NCI-H1417 treated with DMSO at 0.1 percent for 48 hours (cell line): ENCODE results near the gene COL4A2.

ENCODE experiments used
- DNase-seq: peaks from one replicate; lab custom pipeline; 2025; lab: John Stamatoyannopoulos, UW

The COL4A2 gene

DNA sequence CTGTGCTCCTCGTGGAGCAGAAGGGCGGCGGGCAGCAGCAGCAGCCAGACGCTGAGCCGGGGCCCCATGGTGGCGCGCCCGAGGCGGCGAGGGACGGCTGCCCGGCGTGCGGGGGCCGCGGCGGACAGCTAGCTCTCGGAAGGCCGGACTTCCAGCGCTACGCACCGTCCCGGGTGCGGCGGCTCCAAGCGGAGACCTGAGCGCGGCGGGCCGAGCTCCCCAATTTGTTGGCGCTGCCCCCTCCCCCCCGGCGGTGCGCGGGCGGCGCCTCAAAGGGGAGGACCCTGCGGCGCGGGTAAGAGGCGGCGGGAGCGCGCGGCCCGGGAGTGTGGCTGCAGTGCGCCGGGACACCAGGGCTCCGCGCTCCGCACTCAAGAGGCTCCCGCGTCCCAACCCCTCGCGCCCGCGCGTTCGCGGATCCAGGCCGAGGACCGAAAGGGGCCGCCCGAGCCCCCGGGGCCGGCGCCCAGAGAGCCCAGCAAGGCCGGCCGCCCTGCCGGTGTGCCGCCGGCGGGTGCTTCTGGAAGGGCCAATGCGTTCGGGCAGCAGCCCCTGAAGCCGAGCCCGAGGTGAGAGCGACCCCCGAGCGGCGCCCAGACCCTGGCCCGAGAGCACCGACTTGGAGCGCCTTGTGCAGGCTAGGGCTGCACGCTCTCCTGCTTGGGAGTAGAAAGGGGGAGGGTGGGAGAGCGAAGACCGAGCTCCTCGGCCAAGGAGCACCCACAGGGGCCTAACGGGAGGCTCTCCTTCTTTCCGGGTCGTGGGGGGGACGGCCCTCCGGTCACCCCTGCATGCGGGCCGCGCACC, at the start of gene COL4A2, which contains the start of gene COL4A1:
COL4A2 (plus strand) TSS at position 325 of the 807 bp plus-strand sequence. CDS start 620 bp downstream, outside the sequence.
COL4A1 (minus strand) TSS at position 198 of the 807 bp plus-strand sequence; CDS start at position 68, 130 bp downstream.
- DNase-seq = no peak

DNA sequence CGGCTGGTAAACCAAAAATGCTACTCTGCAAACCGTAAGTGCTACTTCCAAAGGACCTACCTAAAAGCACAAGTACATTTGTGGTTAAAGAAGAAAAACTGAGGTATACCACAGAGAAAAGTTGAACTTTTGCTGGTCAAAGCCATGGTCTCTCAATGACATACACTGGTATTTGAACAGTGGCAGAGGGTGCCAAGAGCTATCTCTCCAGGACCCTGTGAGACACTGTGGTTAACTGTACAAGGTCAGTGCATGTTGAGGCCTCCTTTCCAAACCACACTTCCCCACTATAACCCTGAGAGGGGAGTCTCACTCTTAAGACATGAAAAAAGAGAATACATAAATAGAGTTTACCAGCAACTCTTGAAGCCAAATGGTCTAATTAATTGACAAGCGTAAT, 49.7 kb upstream of the COL4A2 start:
- DNase-seq = no peak

DNA sequence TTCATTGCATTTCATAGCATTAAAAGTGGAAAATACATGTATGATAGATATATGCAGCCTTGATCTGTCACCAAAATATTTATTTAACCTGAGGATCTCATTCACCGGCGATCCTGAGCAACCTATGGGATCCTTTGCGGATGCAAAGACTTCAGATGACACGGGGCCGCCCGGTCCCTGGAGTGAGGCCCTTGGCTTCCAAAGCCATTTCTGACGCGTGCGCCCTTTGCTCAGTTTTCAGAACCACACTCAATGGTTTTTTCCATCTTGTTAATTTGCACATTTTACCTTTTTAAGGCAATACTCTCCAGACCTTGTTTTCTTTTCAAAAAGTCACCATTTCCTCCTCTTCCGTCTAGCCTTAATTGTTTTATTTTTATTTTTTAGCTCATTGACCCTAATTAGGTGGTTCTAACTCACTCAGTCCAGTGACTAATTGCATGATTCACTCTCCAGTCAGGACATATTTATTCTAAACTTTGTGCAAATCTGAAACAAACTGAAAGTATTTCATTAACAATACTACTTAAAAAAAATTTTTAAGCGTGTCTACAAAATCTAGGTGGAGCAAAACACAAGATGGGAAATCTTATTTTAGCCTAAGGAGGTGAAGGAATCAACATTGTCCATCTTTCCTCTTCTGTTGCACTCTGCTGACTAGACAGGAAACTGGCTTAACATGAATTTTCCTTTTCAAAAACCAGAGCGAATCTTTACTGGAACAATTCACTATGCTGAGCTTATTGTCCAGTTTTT, 48.0 kb upstream of the COL4A2 start:
- no peak for DNase-seq

DNA sequence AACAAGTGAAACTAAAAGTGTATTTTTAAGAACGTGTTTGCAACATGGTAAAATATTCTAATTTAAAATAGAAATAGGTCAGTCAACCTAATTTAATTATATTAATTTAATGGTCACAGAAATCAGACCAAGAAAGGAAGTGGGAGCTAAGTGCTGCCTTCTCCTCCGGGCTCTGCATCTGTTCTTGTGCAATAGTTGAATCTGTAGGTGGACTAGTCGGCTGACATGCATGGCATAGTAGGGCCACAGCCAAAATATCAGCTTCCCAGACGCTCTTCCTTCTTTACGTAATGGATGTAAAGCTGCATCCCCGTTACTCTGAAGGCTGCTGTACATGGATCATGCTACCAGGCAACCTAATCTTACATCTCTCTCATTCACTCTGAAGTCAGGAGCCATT, 47.4 kb upstream of the COL4A2 start:
- DNase-seq = no peak

DNA sequence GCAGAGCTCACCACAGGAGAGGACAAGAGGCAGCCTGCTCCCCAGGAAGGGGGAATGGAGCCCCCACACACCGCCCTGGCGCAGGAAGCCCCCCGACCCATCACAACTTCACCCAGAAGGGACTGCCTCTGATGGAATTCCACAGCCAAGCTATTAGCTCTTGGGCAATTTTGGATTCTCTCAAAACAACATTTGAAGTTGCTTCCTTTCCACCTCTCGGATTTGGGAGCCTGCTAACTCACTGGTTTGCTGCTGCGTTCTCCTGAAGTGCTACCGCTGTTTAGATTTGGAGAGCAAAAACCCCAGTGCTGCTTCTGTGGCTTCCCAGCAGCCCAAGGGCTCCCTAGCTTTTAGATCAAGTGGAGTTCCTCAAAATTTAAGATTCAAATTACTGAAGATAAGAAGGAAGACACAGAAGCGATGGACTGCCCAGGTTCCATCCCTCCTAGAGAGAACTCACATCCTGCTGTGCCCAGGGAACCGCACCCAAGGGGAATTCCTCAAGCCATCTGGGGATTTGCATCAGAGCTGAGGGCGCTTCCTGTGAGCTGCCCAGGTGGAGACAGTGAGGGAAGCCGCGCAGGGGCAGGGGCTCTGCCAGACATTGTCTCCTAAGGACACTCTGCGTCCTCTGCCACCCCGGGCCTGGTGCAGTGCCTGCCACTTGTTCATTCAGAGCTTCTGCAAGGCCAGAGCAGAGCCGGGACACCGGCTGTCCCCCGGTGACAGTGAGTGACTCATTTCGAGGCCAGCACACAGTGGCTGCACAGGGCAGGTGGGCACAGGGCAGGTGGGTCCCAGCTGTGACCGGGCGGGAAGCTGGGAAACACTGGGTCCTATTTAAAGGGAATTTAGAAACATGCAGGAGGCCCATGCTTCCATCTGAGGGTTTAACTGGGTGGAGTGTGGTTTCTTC, 45.7 kb upstream of the COL4A2 start:
- no peak for DNase-seq

DNA sequence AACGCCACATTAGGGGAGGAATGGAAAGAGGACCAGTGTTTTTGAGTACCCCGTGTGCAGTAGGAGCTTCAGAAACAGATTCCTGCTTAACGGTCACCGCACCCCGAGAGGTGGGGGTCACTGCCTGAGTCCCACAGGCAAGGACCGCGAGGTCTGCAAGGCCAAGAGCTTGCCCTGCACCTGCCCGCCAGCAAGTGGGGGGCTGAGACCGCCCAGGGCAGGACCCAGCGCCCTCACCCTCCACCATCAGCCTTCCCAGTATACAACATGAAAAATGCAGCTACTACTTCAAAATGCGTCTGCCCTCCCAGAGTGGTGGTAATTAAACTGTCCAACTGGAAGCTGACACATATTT, 45.0 kb upstream of the COL4A2 start:
- DNase-seq = no peak

DNA sequence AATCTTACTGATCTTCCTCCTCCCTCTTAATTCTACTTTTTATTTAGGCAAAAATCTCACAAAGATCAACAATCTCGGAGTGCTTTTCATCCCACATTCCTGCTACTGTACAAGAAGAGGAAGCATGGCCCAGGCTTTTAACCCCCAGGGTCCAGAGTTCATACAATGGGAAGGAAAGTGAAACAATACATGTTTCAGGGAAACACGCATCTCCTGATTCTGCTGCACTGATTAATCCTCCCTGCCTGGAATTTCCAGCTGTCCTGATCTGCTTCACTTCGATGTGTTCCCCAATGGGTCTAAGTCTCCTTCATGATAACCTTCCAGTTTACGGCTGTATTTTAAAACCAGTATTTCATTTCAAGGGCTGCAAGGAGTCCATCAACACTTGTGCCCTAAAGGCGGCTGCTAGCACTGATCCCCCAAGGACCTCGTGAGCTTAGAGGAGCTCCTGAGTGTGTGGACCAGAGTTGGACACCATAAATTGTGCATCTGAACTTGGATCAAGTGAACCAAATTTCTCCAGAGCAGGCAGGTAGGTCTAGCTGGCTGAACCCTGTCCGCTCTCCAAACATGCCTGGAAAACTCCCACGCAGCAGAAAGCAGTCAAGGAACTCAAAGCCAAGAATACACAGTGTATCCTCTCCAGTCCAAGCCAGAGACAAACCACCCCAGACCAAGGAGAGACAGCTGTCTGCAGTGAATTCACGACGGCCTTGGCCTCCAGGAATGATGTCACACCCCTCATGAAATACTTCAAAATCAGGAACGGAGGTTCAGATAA, 44.4 kb upstream of the COL4A2 start:
- DNase-seq = no peak

DNA sequence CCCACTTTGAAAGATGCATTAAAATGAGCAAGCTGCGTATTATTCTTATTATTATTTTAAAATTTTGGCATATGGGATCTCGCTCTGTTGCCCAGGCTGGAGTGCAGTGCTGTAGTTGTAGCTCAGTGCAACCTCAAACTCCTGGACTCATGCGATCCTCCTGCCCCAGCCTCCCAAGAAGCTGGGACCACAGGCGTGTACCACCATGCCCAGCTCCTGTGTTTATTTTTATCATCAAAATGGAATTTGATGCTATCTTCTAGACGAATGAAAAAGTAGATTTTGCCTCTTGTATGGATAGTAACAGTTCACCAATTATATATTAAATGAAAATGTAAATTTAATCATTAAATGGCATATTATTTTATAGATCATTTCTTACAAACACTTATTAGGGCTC, 43.7 kb upstream of the COL4A2 start:
- no peak for DNase-seq

DNA sequence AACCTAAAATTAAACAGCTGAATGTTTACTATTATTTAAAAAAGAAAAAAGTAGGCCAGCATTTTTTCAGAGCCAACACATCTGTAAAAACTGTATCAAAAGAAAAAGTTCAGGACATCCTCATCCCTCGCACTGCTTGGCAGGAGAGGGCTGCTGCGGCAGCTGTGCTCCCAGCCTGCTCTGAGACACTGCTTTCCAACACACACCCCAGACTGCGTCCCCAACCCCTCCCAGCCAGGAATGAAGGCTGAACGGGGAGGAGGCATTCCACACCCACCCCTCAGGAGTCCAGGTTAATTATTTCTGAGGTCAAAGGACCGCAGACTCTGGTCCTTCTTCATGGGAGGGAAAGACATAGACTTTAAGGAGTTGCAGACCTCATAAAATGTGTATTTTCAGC, 43.2 kb upstream of the COL4A2 start:
- no peak for DNase-seq

DNA sequence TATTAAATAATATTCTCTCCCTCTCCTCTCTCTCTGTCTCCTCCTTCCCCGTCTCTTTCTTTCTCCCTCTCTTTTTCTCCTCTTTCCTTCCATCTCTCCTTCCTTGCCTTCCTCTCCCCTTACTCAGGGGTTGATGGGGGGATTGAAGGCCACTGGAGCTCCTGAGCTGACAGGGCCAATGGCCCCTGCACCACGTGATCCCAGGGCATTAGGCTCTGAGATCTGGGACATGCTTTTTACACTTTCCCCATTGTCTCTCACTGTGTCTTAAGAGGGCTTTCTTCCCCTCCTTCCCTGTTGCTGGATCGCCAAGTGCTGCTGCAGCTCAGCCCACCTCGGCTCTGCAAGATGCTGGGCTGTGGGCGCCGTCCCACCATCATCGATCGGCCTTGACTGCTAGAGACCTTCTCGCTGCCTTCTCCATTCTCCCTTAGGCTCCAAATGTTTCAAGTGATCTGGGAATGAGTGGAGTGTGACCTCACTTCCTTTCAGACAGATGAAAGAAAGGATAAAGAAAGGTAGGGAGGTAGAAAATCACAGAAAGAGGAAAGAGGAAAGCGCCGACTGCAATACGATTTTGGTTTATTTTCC, 42.3 kb upstream of the COL4A2 start:
- no peak for DNase-seq

DNA sequence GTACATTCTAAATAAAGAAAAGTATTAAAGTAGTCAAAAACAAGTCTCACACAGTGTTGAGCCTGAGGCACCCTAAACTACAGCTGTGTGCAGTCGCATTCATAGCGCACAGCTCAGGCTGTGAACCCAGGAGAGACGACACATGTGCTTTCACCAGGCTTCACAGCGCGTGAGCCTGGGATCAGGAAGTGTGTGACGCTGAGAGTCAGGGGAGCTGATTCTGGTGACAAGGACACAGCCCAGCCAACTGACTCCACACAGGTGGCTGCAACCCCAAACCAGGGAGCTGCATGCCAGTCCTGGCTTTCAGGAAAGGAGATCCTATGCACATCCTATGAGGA, 41.8 kb upstream of the COL4A2 start:
- DNase-seq = no peak

DNA sequence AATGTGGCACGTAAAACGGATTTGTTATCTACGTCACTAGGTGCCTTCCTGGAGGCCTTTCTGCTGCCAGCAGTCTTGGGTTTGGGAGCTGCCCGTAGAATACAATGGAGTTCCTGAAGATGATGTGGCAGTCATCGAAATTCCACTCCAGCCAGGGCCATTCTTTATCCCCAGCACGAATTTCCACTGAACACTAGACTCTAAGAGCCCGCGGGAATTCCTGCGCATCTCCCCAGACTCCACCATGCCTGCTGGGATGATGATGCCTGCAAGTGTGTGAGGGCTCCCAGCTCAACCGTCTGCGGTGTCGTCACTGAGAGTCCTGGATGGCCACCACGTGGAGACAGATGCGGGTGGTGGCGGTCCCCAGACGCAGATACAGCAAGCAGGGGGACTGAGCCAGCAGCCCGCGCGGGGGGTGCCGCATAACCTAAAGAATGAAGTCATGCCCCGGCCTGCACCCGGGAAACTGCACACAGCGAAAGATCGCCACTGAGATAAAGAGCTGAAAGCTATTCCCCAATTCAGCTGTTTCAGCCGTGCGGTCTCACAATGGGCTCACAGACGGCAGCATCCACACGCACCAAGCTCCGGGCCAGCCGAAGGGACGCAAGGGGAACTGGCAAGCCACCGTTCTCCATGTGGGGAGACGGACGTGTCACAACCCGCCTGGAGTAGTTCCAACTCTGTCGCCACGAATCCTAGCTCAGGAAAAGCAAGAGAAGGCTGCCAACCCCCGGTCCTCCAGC, 41.2 kb upstream of the COL4A2 start:
- no peak for DNase-seq

DNA sequence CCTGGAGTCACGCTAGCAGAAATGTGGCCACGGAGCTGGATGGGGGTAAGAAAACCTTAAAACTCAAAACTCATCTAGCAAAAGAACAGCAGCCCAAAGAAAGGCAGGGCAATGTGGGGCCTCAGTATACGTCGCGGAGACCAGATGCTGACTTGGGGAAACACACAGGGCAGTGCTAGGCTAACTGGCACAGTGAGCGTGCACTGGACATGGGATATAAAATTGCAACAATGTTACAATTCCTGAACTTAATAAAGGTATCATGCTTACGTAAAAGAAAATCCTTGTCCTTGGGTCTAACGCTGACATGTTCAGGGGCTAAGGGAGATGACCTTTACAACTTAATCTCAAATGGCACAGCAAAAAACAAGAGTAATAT, 40.7 kb upstream of the COL4A2 start:
- DNase-seq = no peak

DNA sequence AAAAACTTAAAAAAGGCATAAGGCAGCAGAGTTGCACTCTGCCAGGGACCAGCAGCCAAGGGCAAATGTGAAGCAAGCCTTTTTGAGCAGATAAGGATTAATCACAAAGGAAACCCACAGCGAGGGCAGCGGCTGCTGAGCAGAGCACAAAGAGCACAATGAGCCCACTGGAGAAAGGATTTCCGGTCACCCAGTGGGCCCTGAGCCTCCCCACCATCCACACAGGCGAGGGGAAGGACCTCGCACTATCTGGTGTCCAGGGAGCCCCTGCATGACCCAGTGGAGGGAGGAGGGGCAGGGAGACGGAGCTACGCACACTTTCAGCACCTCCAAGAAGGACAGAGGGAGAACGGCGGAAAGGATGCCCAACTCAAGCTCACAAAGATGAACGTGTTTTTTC, 40.1 kb upstream of the COL4A2 start:
- no peak for DNase-seq

DNA sequence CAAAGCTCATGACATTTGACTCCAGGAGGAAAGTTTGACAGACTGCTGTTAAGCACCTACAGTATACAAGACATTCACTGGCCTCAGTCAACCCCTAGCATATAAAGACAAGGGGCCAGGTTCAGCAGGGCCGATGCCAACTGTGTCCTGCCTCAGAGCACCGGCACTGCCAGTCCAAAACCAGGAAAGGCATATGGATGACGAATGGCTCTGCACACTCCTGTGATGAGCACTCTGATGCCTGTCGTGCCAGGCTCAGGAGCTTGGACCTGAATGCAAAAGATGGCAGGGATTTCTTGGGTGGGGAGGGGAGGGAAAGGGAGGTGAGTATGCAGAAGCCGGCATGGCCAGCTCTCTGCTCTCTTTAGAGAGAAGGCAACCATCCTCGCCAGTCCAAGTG, 39.0 kb upstream of the COL4A2 start:
- DNase-seq = no peak

DNA sequence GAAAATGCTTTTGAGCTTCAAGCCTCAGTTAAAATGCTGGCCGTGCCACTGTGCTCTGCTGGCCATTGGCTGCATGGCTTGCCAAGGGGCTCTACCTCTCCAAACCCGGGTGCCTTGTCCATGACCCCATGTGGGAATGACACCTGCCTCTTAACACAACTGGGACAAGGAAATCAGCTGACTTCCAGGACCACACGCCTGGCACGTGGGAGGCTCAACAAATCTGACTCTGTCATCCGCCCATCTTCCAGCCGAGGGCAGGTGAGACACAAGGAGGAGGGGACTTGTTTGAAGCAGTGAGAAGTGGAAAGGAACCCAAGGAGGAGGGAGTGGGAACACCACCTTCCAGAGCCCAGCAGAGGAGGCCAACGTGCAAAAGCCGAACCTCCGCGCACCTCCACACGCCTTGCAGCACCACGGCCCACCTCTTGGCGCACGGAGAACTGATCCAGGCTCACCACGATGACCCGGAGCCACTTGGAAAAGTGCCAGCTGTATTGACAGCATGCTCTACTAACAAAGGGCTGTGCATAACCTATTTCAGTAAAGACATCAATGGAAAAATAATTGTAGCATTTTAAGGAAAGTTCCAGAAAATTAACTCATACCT, 38.4 kb upstream of the COL4A2 start:
- DNase-seq = no peak

DNA sequence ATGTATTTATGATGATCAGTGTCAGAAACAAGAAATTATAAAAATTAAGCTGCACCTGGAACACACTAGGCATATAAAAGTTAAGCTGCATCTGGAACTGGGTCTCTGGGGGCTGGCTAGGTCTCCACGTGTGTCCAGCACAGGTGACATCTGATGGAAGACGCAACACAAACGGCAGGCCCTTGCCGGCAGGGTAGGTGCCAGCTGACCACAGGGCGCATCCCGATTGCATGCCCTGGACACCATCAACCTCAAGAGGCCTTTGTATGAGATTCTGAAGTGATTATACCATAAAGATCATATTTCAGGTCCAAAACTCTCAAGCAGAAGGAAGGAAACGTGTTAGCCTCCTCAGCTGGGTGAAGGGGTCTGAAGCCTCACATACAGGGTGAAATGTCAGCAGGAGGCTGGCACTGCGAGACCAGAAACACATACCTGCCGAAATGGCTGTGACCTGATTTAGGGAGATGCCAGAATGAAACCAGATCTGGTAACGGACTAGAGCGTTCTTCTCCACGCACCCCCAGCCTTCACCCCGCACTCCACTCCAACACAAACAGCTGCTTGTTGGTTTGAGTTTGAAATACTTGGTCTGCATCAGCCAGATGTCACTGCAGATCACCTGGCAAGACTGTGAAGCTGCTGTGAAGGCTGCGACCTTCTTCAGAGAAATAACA, 37.4 kb upstream of the COL4A2 start:
- no peak for DNase-seq

DNA sequence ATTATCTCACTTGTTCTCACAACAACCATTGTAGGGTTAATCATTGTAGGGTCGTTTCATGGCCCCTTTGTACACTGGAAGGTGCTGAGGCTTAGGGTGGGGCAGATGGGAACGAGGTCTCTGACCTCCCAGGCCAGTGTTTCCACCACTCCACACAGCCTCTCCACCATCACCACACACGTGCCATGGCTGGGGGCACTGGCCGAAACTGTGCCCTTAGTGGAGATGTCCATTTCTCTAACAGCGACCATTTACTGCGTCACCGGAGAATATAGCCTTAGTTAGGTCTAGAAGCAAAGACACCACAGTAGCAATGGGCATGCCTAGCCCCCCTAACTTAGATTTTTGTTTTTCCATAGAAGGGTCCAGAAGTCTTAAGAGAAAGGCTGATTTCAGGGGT, 36.6 kb upstream of the COL4A2 start:
- DNase-seq = no peak

DNA sequence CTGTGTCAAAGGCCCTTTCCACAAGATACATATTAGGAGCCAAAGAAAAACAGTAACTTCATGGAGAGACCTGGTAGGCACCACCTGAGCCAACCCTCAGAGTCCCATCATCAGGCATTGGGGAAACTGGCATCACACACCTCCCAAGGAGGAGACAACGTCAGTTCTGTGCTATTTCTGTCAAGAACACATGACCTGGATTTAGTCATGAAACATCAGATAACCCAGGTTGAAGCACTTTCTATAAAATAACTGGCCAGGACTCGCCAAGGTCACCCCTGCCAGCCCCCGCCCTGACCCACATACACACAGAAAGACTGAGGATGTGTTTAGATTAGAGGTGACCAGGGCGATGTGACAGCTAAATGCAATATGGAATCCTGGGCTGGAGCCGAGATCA, 35.8 kb upstream of the COL4A2 start:
- DNase-seq = no peak

DNA sequence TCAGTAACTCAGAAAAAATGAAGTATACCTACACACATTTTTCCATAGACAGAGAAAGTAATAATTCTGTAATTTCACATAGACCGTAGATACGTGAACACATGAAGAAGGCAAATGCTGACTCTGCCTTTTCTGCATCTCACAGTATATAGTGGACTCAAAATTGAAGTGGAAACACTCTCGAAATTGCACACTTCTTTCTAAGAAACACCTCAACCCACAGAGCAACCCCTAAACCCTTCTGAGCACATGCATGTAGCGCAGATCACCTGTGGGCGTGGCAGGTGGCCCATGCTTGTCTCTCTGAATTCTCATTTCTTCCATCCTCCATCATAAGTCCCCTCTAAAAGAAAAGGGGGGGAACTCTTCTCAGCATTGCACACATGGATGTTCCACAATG, 34.9 kb upstream of the COL4A2 start:
- no peak for DNase-seq
